ENCODE results near the gene EMC6.

EMC6 gene

GRCh38 chr17:3668279-3669084 lies at the start of gene EMC6, which contains the start of gene TAX1BP3:
Gene EMC6, plus strand, starts transcription at chr17:3668812. Its CDS starts 335 bp downstream, at chr17:3669147.
Gene TAX1BP3, minus strand, starts transcription at chr17:3668578. Its CDS starts 52 bp downstream, at chr17:3668526.
- peak; percentile 97 for DNase-seq

DNA sequence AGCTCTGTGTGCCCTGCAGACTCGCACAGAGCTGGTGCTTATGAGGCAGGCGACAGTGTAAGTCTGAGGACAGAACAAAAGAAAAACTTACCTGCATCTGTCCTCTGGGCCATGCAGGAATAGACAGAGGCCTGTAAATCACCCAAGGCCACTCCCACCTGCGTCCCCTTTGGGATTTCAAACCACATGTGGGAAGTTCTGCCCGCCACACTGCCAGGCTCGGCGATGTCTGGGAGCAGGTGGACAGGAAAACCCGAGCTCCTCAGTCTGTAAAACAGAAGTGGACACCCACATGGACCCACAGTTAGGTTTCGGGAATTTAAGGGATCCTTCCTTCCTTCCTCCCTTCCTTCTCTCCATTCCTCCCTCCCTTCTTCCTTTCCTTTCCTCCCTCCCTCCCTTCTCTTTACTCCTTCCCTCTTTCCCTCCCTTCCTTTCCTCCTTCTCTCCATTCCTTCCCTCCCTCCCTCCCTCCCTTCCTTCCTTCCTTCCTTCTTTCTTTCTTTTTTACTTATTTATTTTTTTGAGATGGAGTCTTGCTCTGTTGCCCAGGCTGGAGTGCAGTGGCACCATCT lies 47.4 kb upstream of the EMC6 start:
- DNase-seq, result no peak

GRCh38 chr17:3622977-3623594 lies 45.5 kb upstream of the EMC6 start:
- DNase-seq, result no peak

- DNase-seq, result peak; percentile 74
Measured at GRCh38 chr17:3626831-3627768, 41.5 kb upstream of the EMC6 start.

GRCh38 chr17:3627769-3628167 lies 40.8 kb upstream of the EMC6 start:
- no peak for DNase-seq

GRCh38 chr17:3630781-3631180 lies 37.8 kb upstream of the EMC6 start:
- DNase-seq, result no peak

DNA sequence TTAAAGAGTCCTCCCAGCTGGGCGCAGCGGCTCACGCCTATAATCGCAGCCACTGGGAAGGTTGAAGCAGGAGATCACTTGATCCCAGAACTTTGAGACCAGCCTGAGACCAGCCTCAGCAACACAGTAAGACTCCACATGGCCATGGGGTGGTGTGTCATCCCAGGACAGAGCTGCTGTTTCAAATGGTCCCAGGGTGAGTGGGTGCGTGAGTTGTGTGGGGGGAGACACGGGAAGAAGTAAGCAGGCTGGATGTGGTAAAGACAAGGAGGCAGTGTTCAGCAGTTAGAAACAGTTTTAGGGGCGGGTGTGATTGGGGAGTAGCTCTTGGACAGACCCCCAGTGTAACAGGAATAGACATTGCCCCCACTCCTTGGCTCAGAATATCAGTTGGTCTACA lies 36.3 kb upstream of the EMC6 start:
- no peak for DNase-seq

GRCh38 chr17:3635474-3636153 lies 33.0 kb upstream of the EMC6 start:
- peak; percentile 45 for DNase-seq

DNA sequence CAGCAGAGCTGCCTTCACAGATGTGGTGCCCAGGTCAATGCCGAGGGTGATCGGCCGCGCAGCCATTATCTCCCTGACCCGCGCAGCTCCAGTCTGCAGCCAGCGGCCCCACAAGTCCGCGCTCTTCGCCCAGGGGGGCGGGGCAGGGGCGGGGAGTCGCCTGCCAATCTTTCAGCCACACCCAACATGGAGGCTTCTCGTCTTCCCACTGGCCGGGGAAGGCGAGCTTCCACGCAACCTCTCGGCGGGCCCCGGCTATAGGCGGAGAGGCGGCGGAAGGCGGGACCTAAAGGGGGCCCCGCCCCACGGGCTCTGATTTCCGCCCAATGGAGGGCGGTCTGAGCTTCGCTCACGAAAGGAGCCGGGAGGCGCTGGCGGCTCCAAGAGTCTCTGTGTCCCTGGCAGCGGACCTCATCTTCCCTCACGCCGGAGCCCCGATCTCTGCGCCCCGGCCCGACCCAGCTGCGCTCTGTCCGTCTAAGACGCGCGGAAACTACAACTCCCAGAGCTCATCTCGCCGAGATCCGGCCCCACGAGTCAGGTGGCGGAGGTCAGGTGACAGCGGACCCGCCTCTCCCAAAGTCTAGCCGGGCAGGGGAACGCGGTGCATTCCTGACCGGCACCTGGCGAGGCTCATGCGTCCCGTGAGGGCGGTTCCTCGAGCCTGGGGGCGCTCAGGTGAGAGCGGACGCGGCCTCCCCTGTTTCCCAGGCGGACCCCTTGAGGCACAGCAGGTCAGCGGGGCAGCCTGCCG lies 32.3 kb upstream of the EMC6 start, which contains the start of the genes CTNS and SHPK:
CTNS (plus strand) TSS at position 607 of the 754 bp plus-strand sequence. CDS start 3,447 bp downstream, outside the sequence.
SHPK (minus strand) TSS at position 97 of the 754 bp plus-strand sequence; CDS start at position 66, 31 bp downstream.
- DNase-seq, result peak; percentile 93

GRCh38 chr17:3636908-3637373 lies 31.7 kb upstream of the EMC6 start:
- no peak for DNase-seq

- peak; percentile 23 for DNase-seq
Measured at GRCh38 chr17:3639981-3640596, 28.5 kb upstream of the EMC6 start.

DNA sequence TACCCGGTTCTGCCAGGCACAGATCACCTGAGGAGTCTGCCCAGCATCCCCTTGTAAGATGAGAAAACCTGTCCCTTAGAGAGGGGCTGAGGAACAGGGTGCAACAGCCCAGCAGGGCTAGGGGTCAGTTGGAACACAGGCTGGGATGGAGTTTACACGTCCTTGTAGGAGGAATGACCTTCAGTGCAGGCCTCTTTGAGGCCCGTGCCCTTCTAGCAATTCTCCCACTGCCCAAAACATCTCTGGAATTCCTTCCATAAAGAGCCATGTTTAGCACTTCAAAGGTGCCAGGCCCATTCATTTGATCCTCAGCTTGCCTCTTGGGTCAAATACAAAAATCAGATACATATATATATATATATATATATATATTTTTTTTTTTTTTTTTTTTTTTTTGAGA lies 27.6 kb upstream of the EMC6 start:
- no peak for DNase-seq

GRCh38 chr17:3641717-3642486 lies 26.7 kb upstream of the EMC6 start:
- no peak for DNase-seq

DNA sequence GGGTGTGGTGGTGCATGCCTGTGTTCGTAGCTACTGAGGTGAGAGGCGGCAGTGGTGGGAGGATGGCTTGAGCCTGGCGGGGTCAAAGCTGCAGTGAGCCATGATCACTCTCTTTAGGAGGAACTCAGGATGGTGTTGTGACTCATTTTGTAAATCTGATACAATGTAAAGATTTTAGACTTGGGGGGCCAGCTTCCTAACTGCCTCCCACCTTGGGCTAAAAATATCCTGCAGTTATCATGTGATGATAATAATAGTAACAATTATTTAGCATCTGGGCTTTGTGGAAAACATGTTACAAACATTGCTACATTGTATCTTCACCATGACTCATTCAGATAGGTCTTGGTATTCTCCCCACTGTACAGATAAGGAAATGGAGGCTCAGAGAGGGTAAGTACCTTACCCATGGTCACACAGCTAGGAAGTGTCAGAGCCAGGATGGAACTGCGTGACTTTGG lies 24.7 kb upstream of the EMC6 start:
- no peak for DNase-seq

DNA sequence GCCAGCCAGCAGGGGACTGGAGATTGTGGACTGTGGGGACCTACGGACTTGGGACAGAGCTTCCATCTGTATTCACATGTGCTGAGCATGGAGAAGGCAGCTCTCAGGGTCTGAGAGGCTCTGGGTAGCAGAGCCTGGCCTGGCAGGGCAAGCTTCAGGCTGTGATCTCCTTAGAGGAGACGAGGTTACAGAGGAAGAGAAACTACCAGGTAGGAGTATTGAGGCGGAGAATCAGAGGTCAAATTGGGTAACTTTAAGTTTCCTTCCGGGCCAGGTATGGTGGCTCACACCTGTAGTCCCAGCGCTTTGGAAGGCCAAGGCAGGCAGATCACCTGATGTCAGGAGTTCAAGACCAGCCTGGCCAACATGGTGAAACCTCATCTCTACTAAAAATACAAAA lies 23.3 kb upstream of the EMC6 start:
- no peak for DNase-seq

- DNase-seq, result no peak
Measured at GRCh38 chr17:3647251-3647650, 21.4 kb upstream of the EMC6 start.

- peak; percentile 15 for DNase-seq
Measured at GRCh38 chr17:3647769-3648555, 20.6 kb upstream of the EMC6 start.

DNA sequence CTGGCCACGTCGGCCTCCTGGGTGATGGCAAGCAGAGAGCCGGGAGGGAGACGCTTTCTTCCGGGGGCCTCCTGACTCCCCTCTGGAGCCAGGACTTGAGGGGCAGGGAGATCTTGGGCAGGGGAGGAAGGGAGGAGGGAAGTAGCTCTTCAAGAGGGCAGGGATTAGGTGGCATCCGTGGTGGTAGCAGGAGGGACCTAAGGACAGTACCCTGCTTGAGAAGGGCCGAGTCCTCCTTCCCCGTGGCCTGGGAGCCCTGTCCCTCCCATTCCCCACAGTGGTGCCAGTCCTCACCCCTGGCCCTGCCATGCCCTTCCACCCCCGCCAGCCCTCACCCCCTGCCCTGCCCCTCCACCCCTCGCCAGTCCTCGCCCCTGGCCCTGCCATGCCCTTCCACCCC lies 12.8 kb upstream of the EMC6 start:
- no peak for DNase-seq

- DNase-seq, result no peak
Measured at GRCh38 chr17:3656353-3656752, 12.3 kb upstream of the EMC6 start.
